Stimulated activated CD8-positive, alpha-beta memory T cell treated with anti-CD3 and anti-CD28 coated beads, Interleukin-7, amount 100 ng/mL, for 48 hours (primary cell): ENCODE measurements around the gene RGS6.
A peak's percentile ranks its signal among the peaks of the same experiment; 100 is the strongest.

Source experiments
- DNase-seq, 2 donors: peaks; one replicate each; pipeline ENCODE4 v3.0.0-alpha.2; 2020; ENCODE audit warnings: low read depth in 1 of 2; ENCODE audit errors: extremely low read depth in 1 of 2

RGS6 gene

GRCh38 chr14:72480464-72481243, 548.4 kb downstream of the RGS6 start:
- DNase-seq: no peak

DNA sequence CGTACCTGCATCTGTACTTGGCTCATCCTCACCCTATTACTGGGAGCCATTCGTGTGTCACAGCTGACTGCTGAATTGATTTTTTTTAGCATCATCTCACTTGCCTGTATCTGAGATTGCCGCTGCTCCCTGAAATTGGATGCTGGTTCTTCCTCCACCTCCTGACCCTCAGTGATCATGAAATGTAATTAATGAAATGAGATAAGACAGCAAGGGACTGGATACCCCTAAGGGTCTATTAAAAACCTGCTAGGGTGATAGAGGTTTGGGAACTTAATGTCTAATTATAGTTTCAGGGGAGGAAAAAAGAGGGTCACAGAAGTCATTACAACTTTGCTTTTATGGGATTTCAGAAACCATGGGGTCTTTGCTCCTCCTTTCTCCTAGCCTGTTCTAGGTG, 551.1 kb downstream of the RGS6 start:
- no peak for DNase-seq

DNA sequence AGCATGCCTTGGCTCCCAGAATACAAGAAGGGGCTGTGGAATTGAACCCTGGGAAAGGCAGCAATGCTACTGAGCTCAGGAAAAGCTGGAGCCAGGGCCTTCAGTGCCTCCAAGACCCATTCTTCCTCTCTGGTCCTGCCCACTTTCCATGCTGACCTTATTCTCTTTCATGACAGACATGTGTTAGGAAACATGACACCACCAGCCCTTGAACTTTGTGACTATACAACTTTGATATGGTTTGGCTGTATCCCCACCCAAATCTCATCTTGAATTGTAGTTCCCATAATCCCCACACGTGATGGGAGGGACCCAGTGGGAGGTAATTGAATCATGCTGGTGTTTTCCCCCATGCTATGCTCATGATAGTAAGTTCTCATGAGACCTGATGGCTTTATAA, 553.5 kb downstream of the RGS6 start:
- DNase-seq: no peak

GRCh38 chr14:72488514-72488913, 556.3 kb downstream of the RGS6 start:
- DNase-seq: no peak

DNA sequence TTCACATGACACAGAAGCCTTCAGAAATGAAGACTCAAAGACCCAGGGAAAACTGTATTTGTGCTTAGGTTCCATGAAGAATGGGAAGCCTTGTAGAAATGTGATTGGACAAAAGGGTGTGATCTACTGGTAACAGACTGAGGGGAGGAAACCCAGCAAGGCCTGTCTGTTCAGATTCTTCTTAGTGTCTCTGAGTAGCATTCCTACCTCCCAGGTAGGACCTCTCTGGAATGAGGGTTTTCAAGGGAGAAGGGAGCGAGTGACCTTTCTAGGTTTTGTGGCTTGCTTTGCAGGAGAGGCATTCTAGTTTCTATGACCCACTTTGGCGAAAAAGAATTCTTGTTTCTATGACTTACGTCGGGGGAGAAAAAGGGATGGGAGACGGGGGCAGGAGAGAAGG, 560.0 kb downstream of the RGS6 start:
- no peak for DNase-seq

GRCh38 chr14:72495668-72496067, 563.4 kb downstream of the RGS6 start:
- no peak for DNase-seq

DNA sequence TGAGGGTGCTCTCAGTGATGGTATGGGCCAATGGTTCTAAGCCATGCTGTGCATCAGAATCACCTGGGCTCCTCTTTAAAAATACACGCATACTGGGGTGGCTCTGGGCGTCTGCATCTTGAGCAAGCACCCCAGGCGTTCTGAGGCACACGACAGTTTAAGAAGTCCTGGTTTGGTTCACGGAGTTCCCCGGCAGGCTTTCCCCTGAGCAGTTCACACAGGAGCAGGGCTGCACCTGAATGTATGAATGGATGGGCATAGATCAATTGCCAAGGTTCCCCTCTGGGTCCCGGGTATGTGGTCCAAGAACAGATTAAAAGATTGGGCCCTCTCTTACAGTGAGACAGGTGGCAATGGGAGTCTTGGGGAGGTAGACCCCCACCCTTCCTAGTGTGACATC, 566.4 kb downstream of the RGS6 start:
- DNase-seq: no peak

GRCh38 chr14:72499746-72500145, 567.5 kb downstream of the RGS6 start:
- no peak for DNase-seq

DNA sequence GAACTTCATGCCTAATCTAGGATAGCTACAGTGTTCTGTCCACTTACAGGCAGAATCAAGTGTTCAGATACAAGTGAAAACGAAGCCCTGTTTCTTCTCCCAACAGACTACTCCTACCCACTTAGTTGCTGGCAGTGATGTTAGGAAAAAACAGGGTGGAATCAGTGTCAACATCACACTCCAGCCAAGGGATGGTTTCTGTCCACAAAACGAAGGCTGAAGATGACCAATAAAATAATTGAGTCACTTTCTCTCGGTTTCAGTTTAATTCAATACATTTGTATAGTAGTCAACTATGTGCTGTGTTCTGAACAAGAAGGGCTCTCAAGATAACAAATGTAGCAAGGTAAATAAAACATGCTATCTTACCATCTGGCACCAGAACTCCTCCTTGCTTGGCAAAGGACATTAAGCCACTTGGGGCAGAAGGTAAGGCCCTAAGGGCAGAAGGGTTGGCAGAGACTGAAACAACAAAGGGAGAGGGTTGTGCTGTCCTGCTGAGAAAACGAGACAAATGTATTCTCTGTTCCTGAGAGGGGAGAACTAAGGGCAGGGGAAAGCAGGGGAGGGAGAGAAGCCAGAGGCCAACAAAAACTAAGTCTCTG, 568.1 kb downstream of the RGS6 start:
- DNase-seq: no peak

DNA sequence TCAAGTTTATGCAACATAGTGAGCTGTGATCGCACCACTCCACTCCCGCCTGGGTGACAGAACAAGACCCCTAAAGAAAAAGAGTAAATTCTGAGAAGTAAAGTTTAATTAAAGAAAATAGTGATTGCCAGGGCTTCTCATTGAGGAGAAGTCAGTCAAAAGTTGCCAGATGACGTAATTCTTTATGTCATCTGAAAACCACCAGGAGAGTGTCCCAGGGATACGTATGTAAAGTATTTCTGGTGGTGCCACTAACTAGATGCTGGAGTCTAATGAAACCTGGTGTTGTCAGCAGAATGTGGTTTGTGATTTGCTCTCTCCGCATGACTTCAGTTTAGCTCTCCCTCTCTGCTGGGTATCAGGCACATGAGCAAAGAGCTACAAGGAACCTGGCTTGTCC, 569.2 kb downstream of the RGS6 start:
- DNase-seq: no peak

- DNase-seq: no peak
Observed at GRCh38 chr14:72503271-72503670, 571.0 kb downstream of the RGS6 start.

- DNase-seq: no peak
Observed at GRCh38 chr14:72503696-72504368, 571.6 kb downstream of the RGS6 start.

DNA sequence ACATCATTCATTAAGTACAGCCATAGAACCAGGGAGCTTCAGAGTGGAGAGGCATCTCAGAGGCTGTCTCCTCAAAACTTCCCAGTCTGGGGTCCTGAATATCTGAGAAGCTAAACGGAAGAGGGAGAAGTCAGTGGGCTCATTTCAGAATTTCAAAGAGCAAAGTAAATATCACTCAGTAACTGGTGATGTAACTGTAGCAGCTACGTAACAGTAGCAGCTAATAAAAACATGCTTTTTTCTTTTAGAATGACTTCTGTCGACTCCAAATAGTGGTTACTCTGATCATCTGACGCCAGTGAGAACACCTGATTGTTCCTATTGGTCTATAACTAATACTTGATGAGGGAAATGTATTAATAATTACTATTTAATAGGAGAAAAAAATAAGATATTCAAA, 578.3 kb downstream of the RGS6 start:
- DNase-seq: no peak

GRCh38 chr14:72512281-72512680, 580.1 kb downstream of the RGS6 start:
- no peak for DNase-seq

DNA sequence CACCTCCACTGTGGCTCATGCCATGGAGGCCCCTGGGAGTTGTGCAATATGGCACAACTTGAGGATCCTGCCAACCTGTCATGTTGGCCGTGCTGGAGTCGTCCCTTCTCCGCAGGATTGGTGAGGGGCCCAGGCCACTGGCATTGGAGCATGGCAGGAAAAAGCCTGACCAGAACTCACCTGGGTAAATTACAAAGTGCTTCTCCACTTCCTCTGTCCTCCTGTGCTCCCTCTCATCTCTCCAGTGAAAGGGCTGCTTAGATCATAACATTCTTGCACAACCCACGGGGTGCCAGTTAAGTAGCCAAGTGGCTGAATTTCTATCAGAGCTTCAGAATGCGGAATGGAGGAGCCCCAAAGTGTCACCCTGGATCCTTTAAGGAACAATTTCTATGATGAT, 580.7 kb downstream of the RGS6 start:
- no peak for DNase-seq

DNA sequence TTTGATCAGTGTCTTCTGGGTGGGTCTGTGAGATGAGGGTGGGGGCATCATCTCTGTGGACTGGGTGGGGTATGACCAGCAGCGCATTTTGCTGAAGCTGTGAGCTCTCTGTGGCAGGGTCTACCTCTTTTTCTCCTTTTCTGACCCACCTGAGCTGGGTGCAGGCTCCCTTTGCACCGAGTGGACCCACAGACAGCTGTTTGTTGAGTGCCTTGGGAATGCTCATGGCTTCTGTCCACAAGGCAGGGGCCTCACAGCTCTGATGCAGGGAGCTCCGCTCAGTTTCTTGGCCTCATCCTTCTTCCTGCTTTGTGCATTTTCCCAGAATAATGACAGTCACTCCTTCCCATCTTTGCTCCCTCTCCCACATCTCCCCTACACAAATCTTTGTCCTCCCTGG, 581.1 kb downstream of the RGS6 start:
- no peak for DNase-seq

- DNase-seq: no peak
Observed at GRCh38 chr14:72513965-72514659, 581.9 kb downstream of the RGS6 start.

- DNase-seq: no peak
Observed at GRCh38 chr14:72514660-72515025, 582.4 kb downstream of the RGS6 start.

DNA sequence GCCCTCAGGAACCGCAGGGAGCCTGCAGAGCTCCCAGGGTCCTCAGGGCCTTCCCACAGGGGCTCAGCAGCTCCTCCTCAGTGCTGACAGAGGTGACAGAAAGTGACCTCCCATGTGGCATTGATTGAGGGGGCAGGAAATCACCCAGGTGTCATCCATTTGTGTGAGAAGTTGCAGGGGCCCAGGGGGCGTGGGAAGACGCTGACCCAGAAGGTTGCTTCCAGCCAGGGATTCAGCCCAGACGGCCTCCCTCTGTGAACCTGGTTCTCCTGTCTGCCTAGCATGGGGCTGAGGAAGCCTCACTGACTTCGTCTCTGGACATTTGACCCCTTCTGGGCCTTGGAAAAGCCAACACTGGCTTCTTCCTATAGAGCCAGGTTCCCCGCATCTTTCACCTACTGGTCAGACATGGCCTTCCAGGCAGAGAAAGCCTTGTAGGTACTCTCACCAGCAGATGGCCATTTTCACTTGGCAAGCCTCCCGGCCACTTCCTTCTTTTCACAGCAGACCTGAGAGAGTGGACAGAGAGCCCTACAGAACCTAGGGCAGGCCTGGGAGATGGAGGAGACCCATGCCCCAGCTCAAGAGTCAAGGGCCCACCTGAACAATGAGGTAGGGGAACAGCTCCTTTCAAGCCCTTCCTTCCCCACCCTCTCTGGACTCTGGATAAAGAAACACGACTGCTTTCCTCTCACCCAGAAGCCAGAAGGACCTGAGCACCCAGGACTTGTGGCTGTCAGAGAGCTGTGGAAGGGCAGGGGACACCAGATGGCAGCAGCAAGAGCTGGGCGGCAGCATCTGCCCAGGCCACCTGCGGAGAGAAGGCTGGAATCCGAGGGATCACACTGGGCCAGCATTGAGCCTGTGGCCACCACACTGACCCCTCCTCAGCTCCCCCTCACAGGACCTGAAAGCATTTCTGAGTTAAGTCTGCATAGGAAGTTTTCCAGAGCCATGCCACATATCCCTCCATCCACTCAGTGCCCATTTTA, 583.8 kb downstream of the RGS6 start:
- DNase-seq: no peak

DNA sequence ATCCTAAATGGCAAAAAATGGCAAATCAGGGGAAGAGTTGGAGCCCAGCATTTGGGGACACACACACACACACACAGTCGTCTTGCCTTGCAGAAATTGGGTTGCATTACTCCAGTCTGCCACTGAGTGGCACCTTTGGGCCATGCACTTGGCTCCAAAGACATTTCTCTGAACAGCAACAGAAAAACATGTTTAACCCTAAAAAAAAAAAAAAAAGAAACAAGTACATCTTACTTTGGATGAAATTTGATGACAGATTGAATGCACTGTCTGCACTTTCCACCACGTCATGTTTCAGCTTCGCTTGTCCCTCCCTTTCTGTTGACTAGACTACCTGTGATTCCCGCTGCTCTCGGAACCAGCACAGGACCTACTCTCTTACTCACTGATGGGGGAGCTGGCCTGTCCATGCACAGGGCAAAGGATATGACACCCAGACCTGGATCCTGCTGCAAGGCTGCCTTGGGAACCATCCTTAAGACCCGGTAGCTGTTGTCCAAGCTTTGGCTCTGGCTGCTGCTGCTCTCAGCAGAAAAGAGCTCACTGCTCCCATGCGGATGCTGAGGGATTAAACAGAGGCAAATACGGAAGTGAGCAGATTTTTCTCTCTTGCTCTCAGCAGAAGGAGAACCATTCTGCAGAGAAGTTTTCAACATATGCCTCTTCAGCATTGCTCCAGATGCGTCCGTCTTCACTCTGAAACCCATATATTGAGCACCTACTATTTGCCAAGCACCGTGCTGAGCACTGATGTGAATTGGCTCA, 584.9 kb downstream of the RGS6 start:
- DNase-seq: peak; percentile 34 to 38
